ENCODE data around the gene KDM1B.

- TF ChIP-seq EP300 (IDR thresholded peaks at IDR 0.05) (no peak), CTCF (IDR thresholded peaks at IDR 0.05) (no peak)
Measured at GRCh38 chr6:18186540-18187250, 31.5 kb downstream of the KDM1B start.
